ENCODE data around the gene CYYR1. TPM values are rescaled to one million over a fixed set of nuclear protein-coding genes. Genes with fewer than 3 reads are reported as not detected.

The CYYR1 gene
- total RNA-seq, 1 donor from 2014 or later: 27.5 TPM

GRCh38 chr21:26557106-26557505, 16.0 kb downstream of the CYYR1 start:
- intact Hi-C loops (cut with micrococcal nuclease): no loop called here
- ATAC-seq: no peak
- DNase-seq: no peak

- DNase-seq (no peak), ATAC-seq (peak; percentile 51)
- intact Hi-C loops (cut with micrococcal nuclease): no loop called here
Observed at GRCh38 chr21:26555540-26556146, 17.4 kb downstream of the CYYR1 start.

DNA sequence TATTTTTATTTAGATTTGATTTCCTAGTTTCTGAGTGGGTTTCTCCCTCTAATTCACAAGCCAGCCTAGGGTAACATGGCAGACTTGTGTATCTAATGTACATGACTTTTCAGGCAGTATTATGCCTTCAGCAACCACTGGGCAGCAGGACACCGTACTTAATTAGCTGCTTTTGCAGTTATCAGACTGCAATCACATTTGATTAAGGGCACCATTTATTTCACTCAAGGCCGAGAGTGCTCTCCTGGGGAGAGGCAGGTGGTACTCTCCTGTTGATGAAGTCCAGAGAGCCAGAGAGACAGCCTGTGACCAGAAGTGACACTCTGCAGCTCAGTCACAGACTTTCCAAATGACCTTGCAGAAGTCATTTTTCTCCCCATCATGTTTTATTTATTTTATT, 18.7 kb downstream of the CYYR1 start:
- DNase-seq (no peak), ATAC-seq (no peak)
- intact Hi-C loops (cut with micrococcal nuclease): no loop called here

DNA sequence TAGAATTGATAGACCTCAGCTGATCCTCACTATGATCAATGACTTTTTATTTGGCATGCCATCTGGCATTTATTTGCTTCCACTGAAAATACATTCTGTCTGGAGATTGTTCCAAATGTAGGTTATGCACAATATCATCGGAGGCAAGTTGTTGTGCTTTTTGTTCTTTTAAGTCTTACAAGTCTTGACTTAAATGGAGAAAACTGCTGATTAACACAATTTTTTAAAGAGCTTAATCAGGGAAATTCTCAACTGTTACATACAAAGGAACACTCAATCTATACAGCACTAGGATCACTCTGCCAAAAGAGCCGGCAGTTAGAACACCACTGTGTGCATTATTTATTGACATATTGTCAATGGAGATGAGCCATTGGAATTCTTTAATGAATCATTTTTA, 19.2 kb downstream of the CYYR1 start:
- no peak for ATAC-seq
- DNase-seq: no peak
- intact Hi-C loops (cut with micrococcal nuclease): no loop called here

DNA sequence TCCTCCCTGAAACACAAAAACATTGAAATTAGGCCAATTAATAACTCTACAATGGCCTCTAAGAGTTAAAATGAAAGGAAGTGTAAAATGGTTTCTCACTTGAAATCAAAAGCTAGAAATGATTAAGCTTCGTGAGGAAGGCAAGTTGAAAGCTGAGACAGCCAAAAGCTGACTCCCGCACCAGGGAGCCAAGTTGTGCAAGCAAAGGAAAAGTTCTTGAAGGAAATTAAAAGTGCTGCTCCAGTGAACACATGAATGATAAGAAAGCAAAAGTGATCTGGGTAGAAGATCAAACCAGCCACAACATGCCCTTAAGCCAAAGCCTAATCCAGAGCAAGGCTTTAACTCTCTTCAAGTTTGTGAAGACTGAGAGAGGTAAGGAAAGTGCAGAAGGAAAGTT, 22.8 kb downstream of the CYYR1 start:
- DNase-seq (no peak), ATAC-seq (no peak)
- intact Hi-C loops (cut with micrococcal nuclease): no loop called here

- peak; percentile 71 for ATAC-seq
- intact Hi-C loops (cut with micrococcal nuclease): no loop called here
- DNase-seq: peak; percentile 39
Observed at GRCh38 chr21:26546446-26547097, 26.5 kb downstream of the CYYR1 start.

- no peak for DNase-seq
- ATAC-seq: no peak
- intact Hi-C loops (cut with micrococcal nuclease): no loop called here
Observed at GRCh38 chr21:26544201-26544775, 28.8 kb downstream of the CYYR1 start.

- ATAC-seq (no peak), DNase-seq (no peak)
- intact Hi-C loops (cut with micrococcal nuclease): no loop called here
Observed at GRCh38 chr21:26540651-26541050, 32.4 kb downstream of the CYYR1 start.

DNA sequence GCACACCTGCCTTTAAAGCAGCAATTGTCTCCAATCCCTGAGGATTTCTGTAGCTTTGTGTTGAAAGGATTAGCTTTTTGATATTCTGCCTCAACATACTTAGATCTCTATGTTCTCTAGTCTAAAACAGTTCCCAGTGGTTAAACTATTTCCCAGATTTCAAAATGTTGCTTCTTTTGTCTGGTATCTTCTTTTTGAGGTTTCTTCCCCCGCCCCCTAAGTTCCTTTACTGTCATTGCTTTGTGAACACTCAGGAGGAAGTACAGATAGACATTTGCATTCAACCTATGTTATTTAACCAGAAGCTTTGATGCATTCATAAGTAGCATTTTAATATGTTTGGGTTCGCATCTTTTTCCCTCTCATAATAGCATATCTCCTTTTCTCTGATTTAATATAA, 33.5 kb downstream of the CYYR1 start:
- ATAC-seq (no peak), DNase-seq (no peak)

DNA sequence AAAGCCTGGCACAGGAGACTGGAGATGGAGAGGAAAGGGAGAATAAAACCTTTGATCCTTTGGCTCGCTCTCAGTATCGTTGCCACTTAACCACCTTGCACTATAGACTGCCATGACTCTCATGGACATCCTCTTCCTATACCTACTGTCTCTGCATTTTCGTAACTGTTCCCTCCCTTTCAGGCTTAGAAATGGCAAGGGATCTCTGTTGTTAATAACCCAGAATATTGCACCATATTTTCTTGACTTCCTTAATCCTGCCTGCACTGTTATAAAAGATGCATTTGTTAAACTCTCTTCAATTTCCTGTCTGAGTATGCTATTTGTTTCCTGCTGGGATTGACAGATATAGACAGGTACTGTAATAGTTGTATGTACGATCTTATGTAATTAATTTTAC, 38.6 kb downstream of the CYYR1 start:
- intact Hi-C loops (cut with micrococcal nuclease): no loop called here
- DNase-seq (no peak), ATAC-seq (no peak)

More for the DNA sequence above, 33.5 kb downstream of the CYYR1 start:
- intact Hi-C loops (cut with micrococcal nuclease): no loop called here

DNA sequence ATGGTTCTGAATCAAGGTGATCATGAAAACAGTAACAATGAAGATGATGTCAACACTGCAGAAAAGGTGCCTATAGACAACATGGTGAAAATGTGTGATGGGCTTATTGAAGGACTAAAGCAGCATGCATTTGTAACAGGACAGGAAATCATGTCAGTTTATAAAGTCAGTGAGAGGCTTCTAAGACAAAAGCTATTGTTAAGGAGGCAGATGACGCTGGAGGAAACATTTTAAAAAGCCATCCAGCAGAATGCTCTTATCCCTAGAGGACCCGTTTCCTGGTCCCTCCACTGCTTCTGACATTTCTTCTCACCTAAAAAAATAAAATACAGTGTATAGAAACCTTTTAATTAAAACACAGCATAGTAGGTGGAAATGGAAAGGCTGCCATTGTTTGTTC, 40.9 kb downstream of the CYYR1 start:
- ATAC-seq: no peak
- no peak for DNase-seq
- intact Hi-C loops (cut with micrococcal nuclease): no loop called here

GRCh38 chr21:26529526-26529925, 43.6 kb downstream of the CYYR1 start:
- no peak for DNase-seq
- ATAC-seq: no peak
- intact Hi-C loops (cut with micrococcal nuclease): no loop called here

- ATAC-seq: no peak
- DNase-seq: no peak
- intact Hi-C loops (cut with micrococcal nuclease): no loop called here
Observed at GRCh38 chr21:26528882-26529281, 44.2 kb downstream of the CYYR1 start.

GRCh38 chr21:26522704-26523103, 50.4 kb downstream of the CYYR1 start:
- no peak for ATAC-seq
- intact Hi-C loops (cut with micrococcal nuclease): no loop called here
- no peak for DNase-seq

DNA sequence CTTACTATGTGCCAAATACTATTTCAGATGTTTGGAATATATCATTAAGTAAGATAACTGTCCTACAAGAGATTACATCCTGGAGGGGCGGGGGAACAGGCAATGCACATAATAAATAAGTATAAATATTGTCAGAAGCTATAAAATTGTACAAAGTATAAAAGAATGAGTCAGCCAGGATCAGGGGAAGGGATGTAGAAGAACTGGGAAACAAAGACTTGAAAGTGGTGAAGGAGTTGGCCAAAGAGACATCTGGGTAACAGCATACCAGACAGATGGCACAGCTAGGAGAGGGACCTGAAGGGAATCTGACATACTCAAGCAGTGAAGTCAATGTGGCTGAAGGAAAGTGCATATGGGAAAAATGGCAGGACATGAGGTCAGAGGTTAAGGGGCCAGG, 53.9 kb downstream of the CYYR1 start:
- DNase-seq: no peak
- ATAC-seq: no peak
- intact Hi-C loops (cut with micrococcal nuclease): no loop called here

- no peak for ATAC-seq
Observed at GRCh38 chr21:26515257-26515656, 57.8 kb downstream of the CYYR1 start.

GRCh38 chr21:26513212-26513611, 59.9 kb downstream of the CYYR1 start:
- intact Hi-C loops (cut with micrococcal nuclease): no loop called here
- ATAC-seq (no peak), DNase-seq (no peak)

More at GRCh38 chr21:26515257-26515656, 57.8 kb downstream of the CYYR1 start:
- no peak for DNase-seq
- intact Hi-C loops (cut with micrococcal nuclease): no loop called here

GRCh38 chr21:26512664-26513063, 60.4 kb downstream of the CYYR1 start:
- DNase-seq (no peak), ATAC-seq (no peak)
- intact Hi-C loops (cut with micrococcal nuclease): no loop called here

DNA sequence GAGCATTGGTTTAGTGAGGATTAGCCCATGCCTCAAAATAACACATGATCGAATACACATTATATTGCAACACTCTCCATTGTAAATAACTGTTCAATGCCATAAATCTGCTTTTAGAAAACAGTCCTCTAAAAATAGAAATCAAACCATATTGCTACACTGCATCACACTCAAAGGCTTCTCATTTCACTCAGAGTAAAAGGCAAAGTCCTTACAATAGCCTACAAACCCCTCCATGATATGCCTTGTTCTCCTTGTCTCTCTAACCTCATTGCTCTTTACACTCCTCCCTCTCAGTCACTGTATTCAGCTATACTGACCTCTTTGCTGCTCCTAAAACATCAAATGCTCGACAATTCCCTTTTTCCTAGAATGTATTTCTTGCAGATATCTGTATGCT, 64.2 kb downstream of the CYYR1 start:
- ATAC-seq (no peak), DNase-seq (no peak)
- intact Hi-C loops (cut with micrococcal nuclease): no loop called here

GRCh38 chr21:26506956-26507355, 66.1 kb downstream of the CYYR1 start:
- DNase-seq (no peak), ATAC-seq (no peak)
- intact Hi-C loops (cut with micrococcal nuclease): no loop called here

- ATAC-seq: no peak
- no peak for DNase-seq
Observed at GRCh38 chr21:26505211-26505610, 67.9 kb downstream of the CYYR1 start.

More at GRCh38 chr21:26505211-26505610, 67.9 kb downstream of the CYYR1 start:
- intact Hi-C loops (cut with micrococcal nuclease): no loop called here
